ENCODE measurements around the gene RPUSD3. TPM values are rescaled to one million over a fixed set of nuclear protein-coding genes. Genes with fewer than 3 reads are reported as not detected.

RPUSD3 gene
- total RNA-seq, 1 donor from 2014 or later: 36.5 TPM

DNA sequence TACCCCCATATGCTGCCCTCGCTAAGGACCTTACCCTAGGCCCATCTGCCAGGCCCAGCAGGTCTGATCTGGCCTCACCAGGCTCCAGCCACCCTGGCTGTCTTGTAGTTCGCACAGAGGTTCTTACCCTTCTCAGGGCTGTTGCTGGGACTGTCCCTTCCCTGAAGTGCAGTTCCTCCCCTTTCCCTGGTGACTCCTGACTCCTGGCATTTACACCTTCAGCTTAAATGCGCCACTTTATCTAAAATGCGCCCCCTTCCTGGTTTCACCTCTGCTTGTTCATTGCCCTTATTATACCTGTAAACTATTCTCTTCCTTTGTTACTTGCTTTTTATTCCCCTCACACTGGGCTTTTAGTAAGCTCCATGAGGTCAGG is 34.6 kb downstream of the RPUSD3 start:
- TF ChIP-seq, protein P1, sequence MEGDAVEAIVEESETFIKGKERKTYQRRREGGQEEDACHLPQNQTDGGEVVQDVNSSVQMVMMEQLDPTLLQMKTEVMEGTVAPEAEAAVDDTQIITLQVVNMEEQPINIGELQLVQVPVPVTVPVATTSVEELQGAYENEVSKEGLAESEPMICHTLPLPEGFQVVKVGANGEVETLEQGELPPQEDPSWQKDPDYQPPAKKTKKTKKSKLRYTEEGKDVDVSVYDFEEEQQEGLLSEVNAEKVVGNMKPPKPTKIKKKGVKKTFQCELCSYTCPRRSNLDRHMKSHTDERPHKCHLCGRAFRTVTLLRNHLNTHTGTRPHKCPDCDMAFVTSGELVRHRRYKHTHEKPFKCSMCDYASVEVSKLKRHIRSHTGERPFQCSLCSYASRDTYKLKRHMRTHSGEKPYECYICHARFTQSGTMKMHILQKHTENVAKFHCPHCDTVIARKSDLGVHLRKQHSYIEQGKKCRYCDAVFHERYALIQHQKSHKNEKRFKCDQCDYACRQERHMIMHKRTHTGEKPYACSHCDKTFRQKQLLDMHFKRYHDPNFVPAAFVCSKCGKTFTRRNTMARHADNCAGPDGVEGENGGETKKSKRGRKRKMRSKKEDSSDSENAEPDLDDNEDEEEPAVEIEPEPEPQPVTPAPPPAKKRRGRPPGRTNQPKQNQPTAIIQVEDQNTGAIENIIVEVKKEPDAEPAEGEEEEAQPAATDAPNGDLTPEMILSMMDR (IDR thresholded peaks at IDR 0.05): no peak
- H3K36me3 ChIP-seq: peaks cover 33% of the 10 kb centered on the region
- intact Hi-C loops (cut with DNase I): no loop called here
- H3K9me3 ChIP-seq: no peaks in the 10 kb centered on the region
- H3K4me3 ChIP-seq: peak overlapping the region; percentile 79
- peaks cover 20% of the 10 kb centered on the region for H3K4me1 ChIP-seq
- no peaks in the 10 kb centered on the region for H3K27me3 ChIP-seq (ENCODE audit: low read depth)
- ATAC-seq (peak; percentile 46 to 49), DNase-seq (no peak)
- peak overlapping the region; percentile 97 for H3K27ac ChIP-seq

DNA sequence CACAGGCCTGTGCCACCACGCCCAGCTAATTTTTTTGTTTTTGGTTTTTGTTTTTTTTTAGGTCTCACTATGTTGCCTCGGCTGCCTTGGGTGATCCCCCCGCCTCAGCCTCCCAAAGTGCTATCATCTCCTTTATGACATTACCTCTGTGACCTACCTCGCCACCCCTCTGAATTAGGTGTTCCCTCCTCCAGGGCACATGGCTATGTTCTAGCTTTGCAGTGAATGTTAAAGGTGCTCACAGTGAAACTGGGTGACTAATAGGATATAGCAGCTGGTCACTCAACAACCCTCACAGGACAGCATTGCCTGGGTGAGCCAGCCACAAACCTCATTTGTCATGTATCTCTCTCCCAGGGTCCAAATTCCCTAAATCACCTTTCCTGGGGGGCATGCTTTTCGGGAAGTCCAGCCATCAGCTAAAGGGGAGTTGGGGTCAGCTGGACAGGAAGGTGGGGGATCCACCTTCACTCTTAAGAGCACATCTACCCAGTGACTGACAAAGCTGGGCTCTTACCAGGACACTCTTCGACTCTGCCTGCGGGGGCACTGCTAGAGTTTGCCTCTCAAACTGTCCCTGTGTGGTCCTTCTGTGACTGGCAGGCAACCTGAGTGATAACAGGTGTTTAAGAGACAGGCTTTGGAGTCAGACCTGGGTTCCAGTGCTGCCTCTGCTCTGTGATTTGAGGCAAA is 35.3 kb downstream of the RPUSD3 start:
- TF ChIP-seq, protein P1 (IDR thresholded peaks at IDR 0.05): peak; percentile 14
- H3K36me3 ChIP-seq: peaks cover 41% of the 10 kb centered on the region
- intact Hi-C loops (cut with DNase I): no loop called here
- no peaks in the 10 kb centered on the region for H3K27me3 ChIP-seq (ENCODE audit: low read depth)
- DNase-seq (no peak), ATAC-seq (no peak)
- no peaks in the 10 kb centered on the region for H3K9me3 ChIP-seq
- peak overlapping the region; percentile 97 for H3K27ac ChIP-seq
- H3K4me3 ChIP-seq: no peak overlapping the region
- peaks cover 20% of the 10 kb centered on the region for H3K4me1 ChIP-seq

DNA sequence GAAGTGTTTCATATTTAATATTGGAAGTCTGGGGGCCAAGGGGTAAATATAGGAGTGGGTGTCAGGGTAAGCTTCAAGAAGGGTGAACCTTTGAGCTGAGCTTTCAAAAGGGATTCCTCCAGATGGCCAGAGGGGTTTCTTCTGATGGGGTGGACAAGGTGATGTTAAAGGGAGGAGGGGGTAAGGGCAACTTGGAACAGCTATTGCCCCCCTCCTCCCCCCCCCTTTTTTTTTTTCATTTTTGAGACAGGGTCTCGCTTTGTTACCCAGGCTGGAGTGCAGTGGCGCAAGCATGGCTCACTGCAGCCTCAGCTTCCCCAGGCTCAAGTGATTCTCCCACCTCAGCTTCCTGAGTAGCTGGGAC is 35.8 kb downstream of the RPUSD3 start:
- no peaks in the 10 kb centered on the region for H3K27me3 ChIP-seq (ENCODE audit: low read depth)
- TF ChIP-seq, protein P1 (IDR thresholded peaks at IDR 0.05): no peak
- intact Hi-C loops (cut with DNase I): no loop called here
- DNase-seq: no peak
- peaks cover 20% of the 10 kb centered on the region for H3K4me1 ChIP-seq
- no peak for ATAC-seq
- H3K27ac ChIP-seq: peak overlapping the region; percentile 97
- peaks cover 46% of the 10 kb centered on the region for H3K36me3 ChIP-seq
- H3K9me3 ChIP-seq: no peaks in the 10 kb centered on the region
- H3K4me3 ChIP-seq: no peak overlapping the region

DNA sequence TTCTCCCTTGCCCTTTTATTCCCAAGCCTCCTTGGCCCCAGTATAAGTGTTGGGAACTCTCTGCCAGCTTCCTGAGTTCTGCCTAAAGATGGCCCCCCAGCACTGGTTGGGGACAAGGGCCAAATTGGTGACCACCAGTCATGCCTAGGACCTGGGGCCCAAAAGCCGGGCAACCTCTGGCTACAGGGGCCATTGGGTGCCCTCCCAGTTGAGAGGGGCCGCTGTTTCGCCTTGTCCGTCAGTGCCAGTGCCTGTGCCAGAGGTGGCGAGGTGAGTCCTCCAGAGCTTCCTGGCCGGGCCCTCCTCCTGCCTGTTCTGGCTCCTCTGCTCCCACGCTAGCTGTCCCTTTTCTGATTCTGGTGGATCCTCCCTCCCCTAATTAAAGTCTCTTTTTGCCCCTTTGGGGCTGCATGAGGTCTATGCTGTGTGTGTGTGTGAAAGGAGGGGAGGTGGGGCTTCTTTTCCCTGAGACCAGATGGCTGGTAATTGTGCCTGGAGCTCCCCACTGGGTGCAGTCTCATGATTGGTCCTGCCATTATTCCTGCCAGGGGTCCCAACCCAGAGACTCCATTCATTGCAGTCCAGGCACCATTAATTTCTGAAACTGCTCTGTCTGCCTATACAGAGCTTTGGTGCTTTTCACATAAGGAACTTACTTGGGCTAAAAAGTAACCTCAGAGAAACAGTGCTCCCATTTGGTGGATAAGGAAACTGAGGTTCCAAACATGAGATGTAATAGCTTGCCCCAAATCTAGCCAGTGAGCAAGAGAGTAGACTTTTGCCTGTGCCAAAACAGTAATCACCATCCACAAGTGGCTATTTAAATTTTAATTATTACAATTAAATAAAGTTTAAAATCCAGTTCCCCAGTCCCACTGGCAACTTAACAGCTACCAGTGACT is 36.9 kb downstream of the RPUSD3 start:
- Histone ChIP-seq H3K27me3 (ENCODE audit: low read depth) (no peaks in the 10 kb centered on the region), H3K27ac (no peak overlapping the region), H3K4me1 (peaks cover 20% of the 10 kb centered on the region), H3K36me3 (peaks cover 56% of the 10 kb centered on the region), H3K4me3 (no peak overlapping the region), H3K9me3 (no peaks in the 10 kb centered on the region)
- DNase-seq: no peak
- TF ChIP-seq, protein P1 (IDR thresholded peaks at IDR 0.05): no peak
- intact Hi-C loops (cut with DNase I): no loop called here
- ATAC-seq: no peak

DNA sequence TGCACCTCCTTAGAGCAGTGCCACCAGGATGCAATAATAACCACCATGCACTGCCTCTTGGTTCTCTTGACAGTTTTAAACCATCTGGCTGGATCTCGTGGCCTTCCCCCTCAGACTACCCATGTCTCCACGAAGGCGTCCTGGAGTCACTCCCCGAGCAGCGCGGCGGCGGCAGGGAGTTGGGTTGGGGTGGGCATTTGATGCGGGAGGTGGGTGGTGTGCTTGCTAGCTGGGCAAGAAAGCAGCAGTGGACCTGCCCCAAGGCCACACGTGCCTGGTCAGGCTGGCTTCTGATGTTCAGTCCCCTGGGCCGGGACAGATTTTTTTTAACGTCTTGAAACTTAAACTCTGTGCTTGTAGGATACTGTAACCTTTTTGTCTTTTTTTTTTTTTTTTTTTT is 37.7 kb downstream of the RPUSD3 start:
- ATAC-seq (no peak), DNase-seq (no peak)
- H3K27ac ChIP-seq: no peak overlapping the region
- intact Hi-C loops (cut with DNase I): no loop called here
- H3K9me3 ChIP-seq: no peaks in the 10 kb centered on the region
- H3K4me1 ChIP-seq: peaks cover 17% of the 10 kb centered on the region
- H3K4me3 ChIP-seq: no peak overlapping the region
- peaks cover 64% of the 10 kb centered on the region for H3K36me3 ChIP-seq
- TF ChIP-seq, protein P1 (IDR thresholded peaks at IDR 0.05): no peak
- no peaks in the 10 kb centered on the region for H3K27me3 ChIP-seq (ENCODE audit: low read depth)

Data from lower lobe of right lung (tissue), 2 donors.